ENCODE measurements around the gene ZNF445. TPM values are rescaled to one million over a fixed set of nuclear protein-coding genes. Genes with fewer than 3 reads are reported as not detected.

ZNF445 gene
- total and polyA plus RNA-seq, 9 of the 15 experiments (the other 6 are each of a cell fraction or from before 2014, with no cell fraction given): 1.2 to 26.9 (median 10.6) TPM

GRCh38 chr3:44478055-44478468, 592 bp upstream of the ZNF445 start:
- WGBS (ENCODE audit: insufficient coverage, low coverage, missing lambda C conversion rate): 3% methylated on average over 4 of the region's 4 CpGs
- Histone ChIP-seq H3K4me3 (peak overlapping the region; percentile 82), H3K9me3 (replicated peaks; ENCODE audit: control insufficient read depth, insufficient read depth, low read depth, low read length) (no peaks in the 10 kb centered on the region), H3K9ac (ENCODE audit: insufficient read depth in 1 of 2, low read depth in 2 of 2, low read length in 2 of 2) (peak overlapping the region; percentile 75 to 82), H3K27me3 (ENCODE audit: control insufficient read depth in 2 of 2, insufficient read depth in 2 of 2, low read length in 2 of 2) (no peaks in the 10 kb centered on the region), H2AFZ (ENCODE audit: low read depth, low read length) (peak overlapping the region; percentile 99), H3K79me2 (ENCODE audit: control insufficient read depth, insufficient read depth, low read length) (peaks cover 44% of the 10 kb centered on the region), H3K4me1 (replicated peaks in 1 of 2; ENCODE audit: control insufficient read depth in 2 of 2, insufficient read depth in 2 of 2, low read length in 2 of 2) (peaks cover 12 to 19% of the 10 kb centered on the region in 2 experiments; a peak in 4 of 5 replicates), H3K27ac (ENCODE audit: extremely low read depth, low read depth, low read length) (peak overlapping the region; percentile 72; the same call in 2 of the 3 replicates), H3K4me2 (ENCODE audit: insufficient read depth, low read length) (peak overlapping the region; percentile 95), H3K9me1 (ENCODE audit: control insufficient read depth, insufficient read depth, low read length) (no peaks in the 10 kb centered on the region), H4K20me1 (replicated peaks; ENCODE audit: control insufficient read depth, insufficient read depth, low read length) (0 out of 2 replicates have a peak, but pooled peaks cover 3% of the 10 kb centered on the region), H3K36me3 (ENCODE audit: control insufficient read depth, insufficient read depth, low read length) (peaks cover 3% of the 10 kb centered on the region; the same call in 2 of the 3 replicates)
- CTCF ChIA-PET (ENCODE audit: low intra/inter-chr PET ratio): interaction anchor here (0.6 kb wide), 1 partner anchor 1420 kb away, joined by 3 read pairs; no protein-coding TSS in a partner anchor
- BruUV-seq (replicated peaks): no TSS peak
- POLR2A ChIA-PET: interaction anchor here (0.7 to 1.4 kb wide), 5 partner anchors 13 to 47 kb away, joined by 3 to 4 read pairs (median 4); no protein-coding TSS in a partner anchor
- DNase-seq (ENCODE audit: extremely low read depth in 1 of 4, low spot score in 3 of 4) (no peak), ATAC-seq (peak; percentile 32), FAIRE-seq (no peak)
- intact Hi-C loops (cut with micrococcal nuclease): no loop called here
- in situ Hi-C loops (cut with MboI): no loop called here
- TF ChIP-seq MTF1 (CRISPR knock-in tag; IDR thresholded peaks at IDR 0.05; ENCODE audit: borderline replicate concordance) (no peak), CEBPG (CRISPR knock-in tag; IDR thresholded peaks at IDR 0.05) (0 out of 2 replicates have a peak, but pooled peaks have one; percentile 36), CEBPG (tag; conservative IDR thresholded peaks at IDR 0.05 in 1 of 2, IDR thresholded peaks at IDR 0.05 in 1 of 2) (peak; percentile 33 to 34; a peak in 2 of 4 replicates), HCFC1 (IDR thresholded peaks at IDR 0.05; ENCODE audit: low read depth, low read length) (no peak), SFPQ (IDR thresholded peaks at IDR 0.05; ENCODE audit: low read depth, low read length) (no peak), STAG1 (CRISPR knock-in tag; IDR thresholded peaks at IDR 0.05; ENCODE audit: borderline replicate concordance) (no peak), HDAC2 (IDR thresholded peaks at IDR 0.05) (0 out of 2 replicates have a peak, but pooled peaks have one; percentile 9)
- TF ChIP-seq, protein P1, sequence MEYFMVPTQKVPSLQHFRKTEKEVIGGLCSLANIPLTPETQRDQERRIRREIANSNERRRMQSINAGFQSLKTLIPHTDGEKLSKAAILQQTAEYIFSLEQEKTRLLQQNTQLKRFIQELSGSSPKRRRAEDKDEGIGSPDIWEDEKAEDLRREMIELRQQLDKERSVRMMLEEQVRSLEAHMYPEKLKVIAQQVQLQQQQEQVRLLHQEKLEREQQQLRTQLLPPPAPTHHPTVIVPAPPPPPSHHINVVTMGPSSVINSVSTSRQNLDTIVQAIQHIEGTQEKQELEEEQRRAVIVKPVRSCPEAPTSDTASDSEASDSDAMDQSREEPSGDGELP (CRISPR knock-in tag; IDR thresholded peaks at IDR 0.05; ENCODE audit: borderline replicate concordance): 0 out of 2 replicates have a peak, but pooled peaks have one; percentile 2

All from K562 (cell line).